Stimulated activated CD8-positive, alpha-beta memory T cell treated with anti-CD3 and anti-CD28 coated beads, Interleukin-15, amount 100 ng/mL, for 1 hour (primary cell): ENCODE data around the gene SKA1.

ENCODE experiments used
- DNase-seq: peaks from one replicate; pipeline ENCODE4 v3.0.0-alpha.2; 2020; ENCODE audit warnings: low read depth

The SKA1 gene, protein sequence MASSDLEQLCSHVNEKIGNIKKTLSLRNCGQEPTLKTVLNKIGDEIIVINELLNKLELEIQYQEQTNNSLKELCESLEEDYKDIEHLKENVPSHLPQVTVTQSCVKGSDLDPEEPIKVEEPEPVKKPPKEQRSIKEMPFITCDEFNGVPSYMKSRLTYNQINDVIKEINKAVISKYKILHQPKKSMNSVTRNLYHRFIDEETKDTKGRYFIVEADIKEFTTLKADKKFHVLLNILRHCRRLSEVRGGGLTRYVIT

DNA sequence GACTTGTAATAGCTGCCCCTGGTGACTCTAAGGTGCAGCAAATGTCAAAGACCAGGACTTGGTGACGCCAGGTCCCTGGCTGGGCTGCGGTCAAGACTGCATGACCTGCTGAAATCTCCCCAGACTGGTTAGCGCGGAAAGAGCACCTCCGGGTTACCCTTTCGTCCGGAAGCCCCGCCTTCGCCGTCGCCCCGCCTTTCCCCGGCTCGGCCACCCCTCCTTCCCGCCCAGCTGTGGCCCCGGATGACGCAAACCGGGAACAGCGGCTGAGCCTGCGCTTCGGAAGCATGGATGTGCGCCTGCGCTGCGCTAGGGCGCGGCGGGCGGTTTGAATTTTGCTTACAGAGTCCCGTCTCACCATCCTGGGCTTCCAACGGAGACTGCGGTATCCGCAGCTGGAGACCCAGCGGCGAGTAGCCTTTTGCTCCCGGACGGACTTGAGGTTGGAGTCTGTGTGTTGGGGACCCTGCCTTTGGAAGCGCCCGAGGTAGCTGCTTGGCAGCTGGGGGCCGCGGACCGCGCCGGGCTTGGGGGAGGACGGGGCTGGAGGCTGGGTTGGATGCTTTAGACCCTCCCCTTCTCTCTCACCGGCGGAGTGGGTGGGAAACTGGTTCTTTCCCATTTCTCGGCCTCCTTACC lies at the start of gene SKA1:
TSS of gene SKA1 (plus strand) at position 294 of the 639 bp plus-strand sequence. CDS start 785 bp downstream, outside the sequence.
- peak; percentile 75 for DNase-seq

DNA sequence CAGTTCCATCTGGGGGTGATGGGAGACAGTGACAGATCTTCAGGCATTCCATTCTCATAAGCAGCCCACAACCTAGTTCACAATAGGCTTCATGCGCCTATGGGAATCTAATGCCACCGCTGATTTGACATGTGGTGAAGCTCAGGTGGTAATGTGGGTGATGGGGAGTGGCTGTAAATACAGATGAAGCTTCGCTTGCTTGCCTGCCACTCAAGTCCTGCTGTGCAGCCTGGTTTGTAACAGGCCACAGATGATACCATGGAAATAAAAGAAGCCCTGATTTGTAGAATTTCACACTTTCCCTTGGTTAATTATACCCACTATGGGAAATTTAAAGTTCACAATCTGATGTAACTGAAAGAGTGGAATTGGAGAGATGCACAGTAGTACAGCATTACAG lies 46.9 kb upstream of the SKA1 start:
- no peak for DNase-seq

DNA sequence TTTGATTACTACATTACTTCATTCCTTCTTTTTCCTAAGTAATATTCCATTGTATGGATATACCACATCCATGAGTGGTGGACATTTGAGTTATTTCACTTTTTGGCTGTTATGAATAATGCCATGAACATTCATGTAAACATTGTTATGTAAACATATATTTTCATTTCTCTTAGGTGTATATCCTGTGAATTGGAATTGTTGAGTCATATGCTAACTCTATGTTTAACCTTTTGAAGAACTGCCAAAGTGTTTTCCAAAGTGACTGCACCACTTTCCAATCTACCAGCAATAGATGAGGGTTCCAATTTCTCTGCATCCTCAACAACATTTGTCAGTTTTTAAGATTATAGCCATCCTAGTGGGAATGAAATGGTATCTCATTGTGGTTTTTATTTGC lies 44.7 kb upstream of the SKA1 start:
- DNase-seq: no peak

DNA sequence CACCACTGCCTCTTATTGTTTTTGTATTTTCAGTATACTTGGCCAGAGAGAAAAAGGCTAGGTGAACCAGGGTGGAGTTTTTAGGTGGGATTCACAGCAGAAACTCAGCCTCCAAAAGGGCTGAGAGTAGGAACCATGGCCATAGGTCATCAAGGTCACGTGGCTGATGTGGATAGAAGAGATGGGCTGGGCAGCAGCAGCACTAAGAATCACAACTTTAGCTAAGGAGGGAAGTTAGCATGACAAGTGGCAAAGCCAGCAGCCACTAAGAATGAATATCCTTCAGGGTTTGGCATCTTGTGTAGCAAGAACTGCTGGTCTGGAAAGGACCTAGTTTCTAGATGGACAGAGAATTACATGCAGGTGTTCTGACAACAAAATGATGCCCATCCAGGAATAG lies 43.2 kb upstream of the SKA1 start:
- DNase-seq: no peak

DNA sequence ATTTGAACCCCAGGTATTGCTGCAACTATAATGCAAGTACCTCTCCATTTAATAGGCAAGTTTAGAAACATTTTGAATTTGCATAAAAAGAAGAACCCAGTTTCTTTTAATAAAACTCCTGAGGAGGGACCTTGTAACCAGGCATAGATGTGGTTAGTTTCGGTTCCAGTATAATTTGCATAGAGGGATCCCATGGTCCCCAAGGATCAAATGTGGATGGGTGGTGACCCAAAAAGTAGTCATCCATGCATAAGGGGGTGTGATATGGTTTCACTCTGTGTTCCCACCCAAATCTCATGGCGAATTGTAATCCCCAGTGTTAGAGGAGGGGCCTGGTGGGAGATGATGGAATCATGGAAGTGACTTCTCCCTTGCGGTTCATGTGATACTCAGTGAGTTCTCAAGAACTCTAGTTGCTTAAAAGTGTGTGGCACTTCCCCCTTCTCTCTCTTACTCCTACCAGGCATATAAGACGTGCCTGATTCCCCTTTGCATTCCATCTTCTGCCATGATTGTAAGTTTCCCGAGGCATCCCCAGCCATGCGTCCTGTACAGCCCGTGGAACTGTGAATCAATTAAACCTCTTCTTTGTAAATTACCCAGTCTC lies 40.2 kb upstream of the SKA1 start:
- DNase-seq: no peak

DNA sequence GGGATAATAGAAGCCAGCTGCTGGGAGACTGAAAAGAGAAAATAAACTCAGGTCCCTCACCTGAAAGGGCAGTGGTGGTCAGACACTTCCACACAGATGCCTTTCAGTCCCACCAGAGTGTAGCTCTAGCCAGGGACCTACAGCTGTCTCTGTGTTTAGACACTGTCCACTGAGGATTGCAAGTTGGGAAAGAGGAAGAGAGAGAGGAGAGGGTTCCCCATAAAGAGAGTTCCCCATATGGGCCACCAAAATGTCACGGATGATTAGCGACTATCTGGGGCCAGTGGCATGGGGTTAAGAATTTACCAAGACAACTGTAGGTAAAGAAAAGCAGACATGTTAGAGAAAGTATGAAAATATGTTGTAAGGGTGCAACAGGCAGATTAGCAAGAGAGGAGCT lies 36.7 kb upstream of the SKA1 start:
- no peak for DNase-seq

DNA sequence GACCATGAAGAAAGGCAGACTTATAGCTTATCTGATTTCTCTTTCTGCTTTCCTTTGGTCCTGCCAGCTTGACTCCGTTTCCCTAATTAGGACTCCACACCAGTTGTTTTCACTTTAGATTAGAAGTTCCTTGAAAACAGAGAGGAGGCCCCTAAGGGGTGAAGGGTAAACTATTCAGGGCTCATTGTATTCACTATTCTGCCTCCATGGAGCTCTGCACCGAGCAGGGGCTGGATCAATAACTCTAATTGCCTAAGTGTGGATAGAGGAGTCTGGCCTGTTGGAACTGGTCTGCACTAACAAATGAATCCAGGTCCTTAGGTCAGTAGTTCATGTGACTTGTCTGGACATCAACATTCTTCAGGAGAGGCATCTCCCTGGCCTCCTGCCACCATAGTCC lies 36.1 kb upstream of the SKA1 start:
- DNase-seq: no peak

DNA sequence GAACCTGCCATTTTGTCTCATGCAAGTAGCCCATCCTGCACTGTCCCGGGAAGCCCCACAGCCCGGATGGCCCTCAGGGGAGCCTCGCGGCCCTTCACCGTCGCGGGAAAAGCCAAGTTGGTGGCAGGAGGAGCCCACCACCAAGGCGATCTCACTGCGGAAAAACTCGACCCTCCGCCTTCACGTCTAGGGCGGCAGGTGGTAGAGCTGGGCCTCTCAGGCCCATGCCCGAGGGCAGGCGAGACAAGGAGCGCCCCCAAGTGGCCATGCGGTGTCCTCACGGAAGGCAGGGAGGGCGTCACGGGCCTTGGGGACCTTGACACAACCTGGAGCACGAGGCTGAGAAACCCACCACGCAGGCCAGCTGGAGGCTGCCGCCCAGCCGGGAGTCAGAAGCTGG lies 34.8 kb upstream of the SKA1 start:
- no peak for DNase-seq

DNA sequence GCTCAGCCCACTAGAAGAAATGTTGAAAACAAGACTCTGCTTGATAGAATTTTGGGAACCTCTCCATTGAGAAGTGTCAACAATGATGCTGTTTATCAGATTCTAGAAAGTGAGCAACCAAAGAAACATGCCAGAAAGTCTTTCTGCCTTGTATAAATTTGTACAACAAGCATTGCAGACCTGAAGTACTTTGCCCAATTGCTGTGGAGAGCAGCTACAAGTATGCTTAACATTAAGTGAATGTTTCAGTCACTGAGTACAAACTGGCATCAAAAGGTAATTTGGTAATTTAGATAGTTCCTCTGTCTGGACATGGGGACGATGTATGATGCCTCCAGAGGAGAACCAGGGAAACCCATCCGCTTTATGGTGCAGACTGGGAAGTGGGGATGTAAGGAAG lies 33.4 kb upstream of the SKA1 start:
- no peak for DNase-seq

DNA sequence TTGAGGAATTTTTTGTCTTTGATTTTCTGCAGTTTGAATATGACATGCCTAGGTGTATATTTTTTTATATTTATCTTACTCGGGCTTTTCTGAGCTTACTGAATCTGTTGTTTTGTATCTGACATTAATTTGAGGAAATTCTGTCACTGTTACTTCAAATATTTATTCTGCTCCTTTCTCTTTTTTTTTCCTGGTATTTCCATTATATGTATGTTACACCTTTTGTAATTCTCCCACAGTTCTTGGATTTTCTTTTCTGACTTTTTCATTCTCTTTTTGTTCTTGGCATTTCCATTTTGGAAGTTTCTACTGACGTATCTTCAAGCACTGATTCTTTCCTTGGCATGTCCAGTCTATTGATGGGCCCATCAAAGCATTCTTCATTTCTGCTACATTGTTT lies 24.1 kb upstream of the SKA1 start:
- DNase-seq: no peak

DNA sequence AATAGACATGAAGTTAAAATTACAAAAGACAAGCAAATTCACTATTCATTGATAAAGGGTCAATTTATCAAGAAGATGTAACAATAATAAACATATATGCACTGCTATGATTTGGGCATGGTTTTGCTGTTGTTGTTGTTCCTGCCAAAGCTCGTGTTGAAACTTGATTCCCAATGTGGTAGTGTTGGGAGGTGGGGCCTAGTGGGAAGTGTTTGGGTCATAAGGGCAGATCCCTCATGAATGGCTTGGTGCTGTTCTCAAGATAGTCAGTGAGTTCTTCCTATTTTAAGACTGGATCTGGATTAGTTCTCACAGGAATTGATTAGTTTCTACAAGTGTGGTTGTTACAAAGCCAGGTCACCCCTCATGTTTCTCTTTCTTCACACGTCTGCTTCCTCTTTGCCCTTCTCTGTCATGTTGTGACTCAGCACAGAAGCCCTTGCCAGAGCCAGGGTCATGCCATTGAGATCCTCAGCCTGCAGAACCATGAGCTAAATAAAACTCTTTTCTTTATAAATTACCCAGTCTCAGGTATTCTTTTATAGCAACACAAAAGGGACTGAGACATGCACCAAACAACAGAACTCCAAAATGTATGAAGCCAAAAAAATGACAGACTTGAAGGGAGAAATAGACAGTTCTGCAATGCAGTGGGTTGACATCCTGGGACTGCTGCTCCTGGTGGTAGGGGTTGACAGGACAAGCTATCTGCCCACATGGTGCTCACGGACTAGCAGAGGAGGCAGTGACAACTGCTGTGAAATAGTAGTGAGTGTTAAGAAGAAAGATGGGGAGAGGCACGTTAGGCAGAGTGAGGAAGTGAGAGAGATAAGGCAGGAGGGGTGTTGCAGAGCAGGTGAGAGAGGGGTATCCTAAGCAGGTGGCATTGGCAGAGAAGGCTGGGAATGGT lies 18.6 kb upstream of the SKA1 start:
- no peak for DNase-seq

DNA sequence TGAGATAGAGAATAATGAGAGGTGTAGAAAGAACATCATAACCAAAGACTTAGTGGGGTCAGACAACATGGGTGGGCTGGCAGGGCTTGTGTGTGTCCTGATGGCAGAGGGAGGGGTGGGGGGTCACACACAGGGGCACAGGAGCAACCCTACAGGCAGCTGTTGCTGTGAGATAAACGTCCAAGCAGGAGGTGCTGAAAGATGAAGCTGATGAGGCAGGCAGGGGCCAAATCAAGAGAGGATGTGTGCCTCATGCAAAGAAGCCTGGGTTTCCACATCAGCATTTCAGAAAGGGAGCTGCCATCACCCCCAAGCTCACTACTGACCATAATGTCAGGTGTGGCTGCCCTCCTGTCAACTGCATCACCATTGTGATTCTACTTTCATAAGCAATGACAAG lies 16.0 kb upstream of the SKA1 start:
- DNase-seq: no peak

DNA sequence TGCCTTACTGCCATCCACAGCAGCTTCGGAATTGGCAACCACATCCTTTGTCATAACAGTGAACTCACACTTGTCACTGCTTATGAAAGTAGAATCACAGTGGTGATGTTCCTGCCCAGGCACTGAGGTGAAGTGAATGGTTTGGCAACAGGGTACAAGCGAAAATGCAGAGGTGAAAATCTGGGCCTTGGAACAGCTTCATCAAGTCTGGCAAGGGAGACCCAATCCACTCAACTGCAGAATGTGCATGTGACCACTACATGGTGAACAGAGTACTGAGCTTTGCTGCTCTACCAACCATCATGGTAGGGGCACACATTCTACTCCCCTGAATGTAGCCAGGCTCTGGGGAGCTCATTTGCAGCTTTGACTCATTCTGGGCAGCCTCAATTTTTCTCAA lies 15.0 kb upstream of the SKA1 start:
- DNase-seq: no peak

DNA sequence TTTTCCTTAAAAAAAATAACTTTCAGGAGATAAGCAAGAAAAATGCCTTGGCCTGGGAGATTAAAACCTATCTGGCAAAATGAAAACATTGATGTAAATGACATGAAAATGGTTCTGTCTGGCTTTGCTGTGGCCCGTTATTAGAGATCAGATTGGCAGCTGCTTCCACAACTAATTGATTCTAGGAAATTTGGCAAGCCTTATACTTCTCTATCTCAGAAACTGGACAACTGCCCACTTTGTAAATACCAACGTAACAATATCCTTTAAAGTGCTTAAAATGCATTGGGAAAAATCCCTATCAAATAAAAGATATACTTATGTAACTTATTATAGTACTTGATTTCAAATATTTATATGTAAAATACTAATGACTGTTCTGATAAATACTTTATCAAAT lies 14.2 kb upstream of the SKA1 start:
- no peak for DNase-seq

DNA sequence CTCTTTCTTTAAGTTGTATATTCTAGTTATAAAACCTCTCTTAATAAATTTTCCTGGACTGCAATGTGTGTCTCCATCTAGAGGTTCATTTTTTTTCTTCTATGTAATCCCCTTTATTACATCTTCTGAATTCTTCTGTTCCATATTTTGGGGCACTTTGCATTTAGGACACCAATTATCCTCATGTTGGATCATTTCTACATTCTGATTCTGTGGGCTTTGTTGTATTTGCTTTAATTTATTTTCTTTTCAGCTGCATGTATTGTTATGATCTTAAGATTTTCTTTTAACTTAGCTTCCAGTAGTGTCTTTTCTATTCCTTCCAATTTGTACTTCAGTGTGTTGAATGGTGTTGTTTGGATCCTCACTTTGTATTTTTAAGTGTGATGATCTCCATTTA lies 5.2 kb upstream of the SKA1 start:
- DNase-seq: no peak

DNA sequence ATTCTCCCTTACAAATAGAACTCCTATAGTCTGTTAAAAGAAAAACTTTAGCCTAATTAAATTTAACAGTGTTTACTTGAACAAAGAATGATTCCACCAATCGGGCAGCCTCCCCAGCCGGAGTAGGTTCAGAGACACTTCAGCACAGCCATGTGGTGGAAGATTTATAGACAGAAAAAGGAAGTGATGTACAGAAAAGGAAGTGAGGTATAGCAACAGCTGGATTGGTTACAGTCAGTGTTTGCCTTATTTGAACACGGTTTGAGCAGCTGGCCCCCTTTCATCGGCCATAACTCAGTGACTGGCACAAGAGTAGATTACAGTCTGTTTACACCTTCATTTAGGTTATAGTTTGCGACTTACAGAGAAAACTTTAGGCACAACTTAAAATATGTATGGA lies 2.1 kb upstream of the SKA1 start:
- DNase-seq: no peak

DNA sequence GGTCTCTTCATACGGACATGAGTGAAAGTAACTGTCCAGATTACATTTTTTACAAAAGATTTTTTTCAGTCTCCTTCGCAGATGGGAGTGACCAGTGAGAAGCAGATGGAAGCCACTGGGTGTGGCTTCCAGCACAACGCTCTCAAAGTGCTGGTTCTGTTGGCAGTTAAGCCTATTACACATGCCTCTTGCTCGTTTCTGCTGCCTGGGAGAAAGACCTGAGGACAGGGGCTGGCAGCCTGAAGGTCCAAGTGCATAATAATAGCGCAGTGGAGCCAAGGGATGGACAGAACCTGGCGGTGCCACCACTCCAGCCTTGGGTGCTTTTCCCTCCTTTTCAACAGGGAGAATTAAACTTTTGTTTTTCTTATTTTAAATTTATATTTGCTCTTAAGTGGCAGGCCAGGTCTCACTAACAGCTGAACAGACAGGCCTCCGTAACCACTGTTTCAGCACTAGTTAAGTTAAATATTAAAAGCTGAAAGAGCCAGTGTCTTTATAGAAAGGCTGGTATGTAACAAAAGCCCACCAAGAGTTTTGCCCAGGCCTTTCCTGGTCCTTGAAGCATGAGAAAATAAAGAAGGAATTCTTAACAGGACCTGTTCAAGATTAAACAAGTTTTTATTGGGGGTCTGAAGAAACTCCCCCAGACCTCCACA lies 1.2 kb upstream of the SKA1 start:
- DNase-seq: no peak

DNA sequence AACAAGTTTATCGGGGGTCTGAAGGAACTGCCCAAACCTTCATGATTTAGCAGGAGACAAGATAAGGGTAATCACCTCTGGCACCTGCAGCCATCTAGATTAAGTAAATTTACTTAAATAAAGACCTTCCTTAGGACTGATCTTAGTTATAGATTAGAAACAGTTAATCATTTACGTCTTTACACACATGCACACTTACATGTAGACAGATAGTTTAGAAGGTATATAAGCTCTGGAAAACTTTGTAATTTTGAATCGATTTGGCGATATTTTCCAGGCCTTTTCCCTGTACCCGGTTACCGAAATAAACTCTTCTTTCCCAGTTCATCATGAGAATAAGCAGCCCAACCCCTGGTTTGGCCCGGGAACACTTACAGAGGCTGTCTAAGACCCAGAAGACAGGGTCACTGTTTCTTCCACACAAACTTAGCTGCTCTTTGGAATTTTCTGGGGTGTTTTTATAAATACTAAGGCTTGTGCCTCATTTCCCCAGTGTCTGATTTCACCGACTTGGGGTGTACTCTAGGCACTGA lies 560 bp upstream of the SKA1 start:
- DNase-seq: no peak

DNA sequence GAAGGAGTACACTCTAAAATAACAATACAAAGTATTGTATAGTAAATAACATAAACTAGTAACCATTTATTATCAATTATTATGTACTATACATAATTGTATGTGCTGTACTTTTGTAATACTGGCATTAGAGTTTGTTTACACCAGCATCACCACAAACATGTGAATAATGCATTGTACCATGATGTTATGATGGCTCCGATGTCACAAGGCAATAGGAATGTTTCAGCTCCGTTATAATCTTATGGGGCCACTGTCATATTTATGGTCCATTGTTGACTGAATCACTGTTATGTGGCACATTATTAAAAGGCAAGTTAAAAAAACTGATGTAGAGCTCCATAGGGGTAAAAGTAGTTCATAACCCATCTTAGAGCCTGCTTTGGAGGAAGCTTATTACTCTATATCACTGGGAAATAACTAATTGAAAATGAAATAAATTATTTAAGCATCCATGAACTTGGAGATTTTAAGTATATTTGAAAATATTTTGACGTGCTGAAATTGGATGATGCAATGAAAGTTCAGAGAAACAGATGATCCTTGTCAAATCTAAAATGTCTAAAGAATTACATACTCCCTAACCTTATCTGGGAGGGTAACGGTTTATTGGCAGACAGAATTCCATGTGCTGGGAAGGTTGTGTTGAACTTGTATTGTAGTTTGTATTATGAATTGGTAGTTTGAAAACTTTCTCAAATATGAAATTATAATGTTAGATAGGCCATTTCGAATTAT lies 2.4 kb downstream of the SKA1 start:
- DNase-seq: no peak

DNA sequence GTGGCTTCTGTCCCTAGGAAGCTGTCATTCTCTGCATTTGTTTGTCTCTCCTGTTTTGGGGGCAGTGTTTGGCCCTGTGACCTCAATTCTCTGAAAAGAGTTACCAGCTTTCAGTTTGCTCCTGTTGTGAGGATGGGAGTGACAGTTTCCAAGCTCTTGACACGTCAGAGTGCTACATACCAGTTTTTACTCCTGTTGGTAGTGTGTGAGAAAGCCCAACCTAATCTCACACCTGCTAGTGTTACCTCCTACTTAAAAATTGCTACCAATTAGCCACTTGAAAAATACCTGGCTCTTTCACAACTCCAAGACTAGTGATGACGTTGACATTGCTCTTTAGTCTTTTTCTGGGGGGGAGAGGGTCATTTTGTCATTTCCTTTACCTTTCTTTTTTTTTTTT lies 14.1 kb downstream of the SKA1 start:
- no peak for DNase-seq

DNA sequence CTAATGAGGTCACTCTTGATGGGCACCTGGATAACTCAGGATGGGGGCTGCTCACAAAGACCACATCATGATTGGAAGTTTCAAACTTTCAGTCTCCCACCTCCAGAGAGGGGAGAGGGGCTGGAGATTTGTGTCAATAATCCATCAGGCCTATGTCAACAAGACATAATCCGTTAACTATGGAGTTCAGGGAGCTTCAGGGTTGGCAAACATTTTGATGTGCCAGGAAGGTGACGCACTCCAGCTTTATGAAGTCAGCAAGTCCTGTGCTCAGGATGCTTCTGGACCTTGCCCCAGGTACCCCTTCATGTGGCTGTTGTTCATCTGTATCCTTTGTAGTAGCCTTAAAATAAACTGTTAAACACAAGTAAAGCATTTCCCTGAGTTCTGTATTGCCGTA lies 19.0 kb downstream of the SKA1 start:
- DNase-seq: no peak
